DMS153 treated with DMSO at 0.1 percent for 48 hours (cell line): ENCODE measurements around the gene MMP17.

Experiments used
- DNase-seq: peaks from one replicate; lab custom pipeline; 2025; ENCODE audit not compliant: unreplicated experiment; lab: John Stamatoyannopoulos, UW

Gene MMP17

GRCh38 chr12:131827961-131828534 is at the start of gene MMP17:
TSS of gene MMP17 (plus strand) at chr12:131828393. CDS start at chr12:131828495, 102 bp downstream.
- DNase-seq = no peak

GRCh38 chr12:131779027-131779426 is 49.2 kb upstream of the MMP17 start:
- DNase-seq = no peak

- no peak for DNase-seq
Observed at GRCh38 chr12:131782061-131782460, 46.1 kb upstream of the MMP17 start.

GRCh38 chr12:131783915-131784541 is 44.2 kb upstream of the MMP17 start:
- no peak for DNase-seq

- DNase-seq = no peak
Observed at GRCh38 chr12:131784909-131785762, 43.1 kb upstream of the MMP17 start.

- no peak for DNase-seq
Observed at GRCh38 chr12:131785763-131786330, 42.3 kb upstream of the MMP17 start.

GRCh38 chr12:131786331-131786730 is 41.9 kb upstream of the MMP17 start:
- DNase-seq = no peak

- no peak for DNase-seq
Observed at GRCh38 chr12:131787143-131787660, 41.0 kb upstream of the MMP17 start.

GRCh38 chr12:131788070-131788469 is 40.1 kb upstream of the MMP17 start:
- no peak for DNase-seq

GRCh38 chr12:131789638-131790037 is 38.6 kb upstream of the MMP17 start:
- no peak for DNase-seq

GRCh38 chr12:131793243-131794022 is 34.8 kb upstream of the MMP17 start:
- no peak for DNase-seq

GRCh38 chr12:131794061-131794460 is 34.1 kb upstream of the MMP17 start:
- DNase-seq = no peak

- no peak for DNase-seq
Observed at GRCh38 chr12:131794573-131794972, 33.6 kb upstream of the MMP17 start.

- DNase-seq = no peak
Observed at GRCh38 chr12:131795064-131795463, 33.1 kb upstream of the MMP17 start.

- no peak for DNase-seq
Observed at GRCh38 chr12:131795690-131796410, 32.3 kb upstream of the MMP17 start.

GRCh38 chr12:131796411-131796736 is 31.8 kb upstream of the MMP17 start:
- no peak for DNase-seq

GRCh38 chr12:131796754-131797587 is 31.2 kb upstream of the MMP17 start:
- DNase-seq = no peak

- no peak for DNase-seq
Observed at GRCh38 chr12:131797588-131797934, 30.6 kb upstream of the MMP17 start.

GRCh38 chr12:131799195-131799594 is 29.0 kb upstream of the MMP17 start:
- no peak for DNase-seq
